ENCODE data around the gene SDC3.

Gene SDC3

GRCh38 chr1:30928171-30928570 lies 19.6 kb upstream of the SDC3 start:
- no peak for DNase-seq

- no peak for DNase-seq
Observed at GRCh38 chr1:30927448-30927847, 18.9 kb upstream of the SDC3 start.

- no peak for DNase-seq
Observed at GRCh38 chr1:30923597-30923996, 15.0 kb upstream of the SDC3 start.

GRCh38 chr1:30920827-30921226 lies 12.3 kb upstream of the SDC3 start:
- no peak for DNase-seq

GRCh38 chr1:30919025-30919881 lies 10.7 kb upstream of the SDC3 start:
- DNase-seq = no peak

GRCh38 chr1:30916296-30916695 lies 7.7 kb upstream of the SDC3 start:
- DNase-seq = no peak

- no peak for DNase-seq
Observed at GRCh38 chr1:30915491-30916230, 7.1 kb upstream of the SDC3 start.

- no peak for DNase-seq
Observed at GRCh38 chr1:30914931-30915330, 6.4 kb upstream of the SDC3 start.

GRCh38 chr1:30914587-30914922 lies 6.0 kb upstream of the SDC3 start:
- no peak for DNase-seq

GRCh38 chr1:30912913-30913652 lies 4.5 kb upstream of the SDC3 start:
- no peak for DNase-seq

GRCh38 chr1:30912224-30912623 lies 3.7 kb upstream of the SDC3 start:
- no peak for DNase-seq

- peak; percentile 79 for DNase-seq
Observed at GRCh38 chr1:30911059-30911954, 2.7 kb upstream of the SDC3 start.

GRCh38 chr1:30909365-30910068 lies 959 bp upstream of the SDC3 start:
- DNase-seq = no peak

- no peak for DNase-seq
Observed at GRCh38 chr1:30908316-30908695, 252 bp downstream of the SDC3 start.

- DNase-seq = no peak
Observed at GRCh38 chr1:30907481-30908315, 860 bp downstream of the SDC3 start.

- no peak for DNase-seq
Observed at GRCh38 chr1:30906631-30907441, 1.7 kb downstream of the SDC3 start.

GRCh38 chr1:30905916-30906620 lies 2.5 kb downstream of the SDC3 start:
- DNase-seq = no peak

GRCh38 chr1:30905403-30905802 lies 3.2 kb downstream of the SDC3 start:
- DNase-seq = no peak

GRCh38 chr1:30904962-30905335 lies 3.6 kb downstream of the SDC3 start:
- DNase-seq = no peak
